ENCODE data around the gene MAN1A1. TPM values are rescaled to one million over a fixed set of nuclear protein-coding genes. Genes with fewer than 3 reads are reported as not detected.

The MAN1A1 gene
- polyA plus RNA-seq, 3 donors = 11.0 to 20.4 (median 16.1) TPM

GRCh38 chr6:119250036-119250435 is 99.5 kb downstream of the MAN1A1 start:
- H3K36me3 Mint-ChIP-seq = peaks cover 14 to 22% of the 10 kb centered on the region in 2 donors
- no peaks in the 10 kb centered on the region for H3K9me3 ChIP-seq (replicated peaks in 1 of 2; ENCODE audit: control insufficient read depth in 1 of 2, insufficient read depth in 1 of 2, low read length in 2 of 2)

GRCh38 chr6:119249319-119249718 is 100.2 kb downstream of the MAN1A1 start:
- TF ChIP-seq, protein P1, sequence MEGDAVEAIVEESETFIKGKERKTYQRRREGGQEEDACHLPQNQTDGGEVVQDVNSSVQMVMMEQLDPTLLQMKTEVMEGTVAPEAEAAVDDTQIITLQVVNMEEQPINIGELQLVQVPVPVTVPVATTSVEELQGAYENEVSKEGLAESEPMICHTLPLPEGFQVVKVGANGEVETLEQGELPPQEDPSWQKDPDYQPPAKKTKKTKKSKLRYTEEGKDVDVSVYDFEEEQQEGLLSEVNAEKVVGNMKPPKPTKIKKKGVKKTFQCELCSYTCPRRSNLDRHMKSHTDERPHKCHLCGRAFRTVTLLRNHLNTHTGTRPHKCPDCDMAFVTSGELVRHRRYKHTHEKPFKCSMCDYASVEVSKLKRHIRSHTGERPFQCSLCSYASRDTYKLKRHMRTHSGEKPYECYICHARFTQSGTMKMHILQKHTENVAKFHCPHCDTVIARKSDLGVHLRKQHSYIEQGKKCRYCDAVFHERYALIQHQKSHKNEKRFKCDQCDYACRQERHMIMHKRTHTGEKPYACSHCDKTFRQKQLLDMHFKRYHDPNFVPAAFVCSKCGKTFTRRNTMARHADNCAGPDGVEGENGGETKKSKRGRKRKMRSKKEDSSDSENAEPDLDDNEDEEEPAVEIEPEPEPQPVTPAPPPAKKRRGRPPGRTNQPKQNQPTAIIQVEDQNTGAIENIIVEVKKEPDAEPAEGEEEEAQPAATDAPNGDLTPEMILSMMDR (IDR thresholded peaks at IDR 0.05) = no peak
- Histone ChIP-seq H2AFZ (ENCODE audit: insufficient read depth, low read depth, low read length, poor library complexity, severe bottlenecking) (no peak overlapping the region), H3K4me2 (replicated peaks; ENCODE audit: extremely low read depth, low read length, poor library complexity, severe bottlenecking) (no peak overlapping the region), H3K4me1 (ENCODE audit: control insufficient read depth in 1 of 2, insufficient read depth in 2 of 2, low read length in 2 of 2) (no peaks in the 10 kb centered on the region), H3K79me2 (ENCODE audit: insufficient read depth, low read length) (no peaks in the 10 kb centered on the region), H3K4me3 (replicated peaks in 1 of 3; ENCODE audit: low read depth in 2 of 3, low read length in 3 of 3) (no peak overlapping the region), H3K27ac (ENCODE audit: low read depth in 1 of 2, low read length in 2 of 2) (no peak overlapping the region), H3K9ac (ENCODE audit: insufficient read depth, low read length, poor library complexity, severe bottlenecking) (no peak overlapping the region), H3K36me3 (replicated peaks in 1 of 2; ENCODE audit: control insufficient read depth in 1 of 2, insufficient read depth in 2 of 2, low read length in 2 of 2) (peaks cover 9 to 26% of the 10 kb centered on the region in 2 donors), H4K20me1 (ENCODE audit: insufficient read depth, low read length) (no peaks in the 10 kb centered on the region), H3K9me3 (replicated peaks in 1 of 2; ENCODE audit: control insufficient read depth in 1 of 2, insufficient read depth in 1 of 2, low read length in 2 of 2) (no peaks in the 10 kb centered on the region), H3K27me3 (ENCODE audit: control insufficient read depth in 2 of 2, insufficient read depth in 2 of 2, low read length in 2 of 2) (no peaks in the 10 kb centered on the region)
- peaks cover 0 to 3% (median 0%) of the 10 kb centered on the region in 7 donors for H3K9me3 Mint-ChIP-seq
- 100% methylated on average over 2 of the region's 4 CpGs for WGBS (ENCODE audit: insufficient coverage)
- no peak for DNase-seq
- H3K4me3 Mint-ChIP-seq = no peak overlapping the region
- no peak overlapping the region for H3K27ac Mint-ChIP-seq
- intact Hi-C loops (cut with micrococcal nuclease) = no loop called here
- no peaks in the 10 kb centered on the region for H3K4me1 Mint-ChIP-seq
- peaks cover 16 to 26% of the 10 kb centered on the region in 2 donors for H3K36me3 Mint-ChIP-seq
- H3K27me3 Mint-ChIP-seq (ENCODE audit: low read depth in 3 of 3) = peaks cover 0 to 1% (median 0%) of the 10 kb centered on the region in 3 donors

More at GRCh38 chr6:119250036-119250435, 99.5 kb downstream of the MAN1A1 start:
- Mint-ChIP-seq H3K27me3 (ENCODE audit: low read depth in 3 of 3) (peaks cover 0 to 1% (median 0%) of the 10 kb centered on the region in 3 donors), H3K9me3 (peaks cover 0 to 3% (median 0%) of the 10 kb centered on the region in 7 donors), H3K27ac (no peak overlapping the region), H3K4me3 (no peak overlapping the region), H3K4me1 (no peaks in the 10 kb centered on the region)
- H2AFZ ChIP-seq (ENCODE audit: insufficient read depth, low read depth, low read length, poor library complexity, severe bottlenecking) = no peak overlapping the region
- TF ChIP-seq, protein P1 (IDR thresholded peaks at IDR 0.05) = no peak
- H3K4me2 ChIP-seq (replicated peaks; ENCODE audit: extremely low read depth, low read length, poor library complexity, severe bottlenecking) = no peak overlapping the region
- peaks cover 9 to 26% of the 10 kb centered on the region in 2 donors for H3K36me3 ChIP-seq (replicated peaks in 1 of 2; ENCODE audit: control insufficient read depth in 1 of 2, insufficient read depth in 2 of 2, low read length in 2 of 2)
- intact Hi-C loops (cut with micrococcal nuclease) = no loop called here
- 100% methylated on average over 2 of the region's 2 CpGs for WGBS (ENCODE audit: insufficient coverage)
- no peaks in the 10 kb centered on the region for H3K79me2 ChIP-seq (ENCODE audit: insufficient read depth, low read length)
- no peaks in the 10 kb centered on the region for H3K27me3 ChIP-seq (ENCODE audit: control insufficient read depth in 2 of 2, insufficient read depth in 2 of 2, low read length in 2 of 2)
- H3K27ac ChIP-seq (ENCODE audit: low read depth in 1 of 2, low read length in 2 of 2) = no peak overlapping the region
- H3K9ac ChIP-seq (ENCODE audit: insufficient read depth, low read length, poor library complexity, severe bottlenecking) = no peak overlapping the region
- H3K4me3 ChIP-seq (replicated peaks in 1 of 3; ENCODE audit: low read depth in 2 of 3, low read length in 3 of 3) = no peak overlapping the region
- no peaks in the 10 kb centered on the region for H4K20me1 ChIP-seq (ENCODE audit: insufficient read depth, low read length)
- no peaks in the 10 kb centered on the region for H3K4me1 ChIP-seq (ENCODE audit: control insufficient read depth in 1 of 2, insufficient read depth in 2 of 2, low read length in 2 of 2)
- DNase-seq = no peak

Measured in CD14-positive monocyte (primary cell).